Suprapubic skin (tissue), 4 donors: ENCODE data around the gene ESPL1. TPM values are rescaled to one million over a fixed set of nuclear protein-coding genes. Genes with fewer than 3 reads are reported as not detected.

ENCODE experiments used
- DNase-seq, 2 donors: peaks; one replicate each; pipeline ENCODE4 v3.0.0-alpha.2; 2019; ENCODE audit warnings: low spot score in 2 of 2
- H3K27ac ChIP-seq: fragments of 200-600 bp; sonication (generic); one replicate; pipeline ENCODE4 v1.5.1; 2019
- H3K27me3 ChIP-seq: fragments of 200-600 bp; sonication (generic); one replicate; pipeline ENCODE4 v1.5.1; 2019
- H3K36me3 ChIP-seq: fragments of 200-600 bp; sonication (generic); one replicate; pipeline ENCODE4 v1.5.1; 2019
- H3K4me1 ChIP-seq: fragments of 200-600 bp; sonication (generic); one replicate; pipeline ENCODE4 v1.5.1; 2019
- H3K4me3 ChIP-seq: fragments of 200-600 bp; sonication (generic); one replicate; pipeline ENCODE4 v1.5.1; 2019; ENCODE audit warnings: mild to moderate bottlenecking
- H3K9me3 ChIP-seq: fragments of 200-600 bp; sonication (generic); one replicate; pipeline ENCODE4 v1.5.1; 2019
- CTCF ChIP-seq, 2 donors: fragments of 200-600 bp in 1 of 2; fragments of 450-650 bp in 1 of 2; sonication (generic) in 1 of 2; IDR thresholded peaks; one replicate each; pipeline ENCODE4 v1.5.1; 2016 to 2019; ENCODE audit warnings: antibody characterized with exemption in 2 of 2, mild to moderate bottlenecking in 1 of 2, moderate library complexity in 1 of 2
- EP300 ChIP-seq: sonication (generic); formaldehyde crosslinking; IDR thresholded peaks from one replicate; pipeline ENCODE4 v1.6.1; 2017; ENCODE audit warnings: antibody characterized with exemption
- POLR2A ChIP-seq, 2 donors: fragments of 450-650 bp; IDR thresholded peaks; one replicate each; pipeline ENCODE4 v1.6.1; 2017; ENCODE audit warnings: antibody characterized with exemption in 2 of 2, mild to moderate bottlenecking in 2 of 2, moderate library complexity in 2 of 2
- POLR2AphosphoS5 ChIP-seq, 3 donors: sonication (generic); formaldehyde crosslinking; IDR thresholded peaks; one replicate each; pipeline ENCODE4 v1.6.1; 2017; ENCODE audit warnings: antibody characterized with exemption in 3 of 3
- WGBS: methylation state at CpG from one replicate; pipeline ENCODE4 v1.1.5; 2018; 5-methylcytosine and 5-hydroxymethylcytosine counted together
- total RNA-seq, 4 donors: library from RNA; depleted of rRNA; stranded (reverse); fragments of >200 nt; gene quantifications; one replicate each; pipeline ENCODE4 v1.1.0, GENCODE V29; 2016

ESPL1 gene
- total RNA-seq, 4 donors from 2014 or later: 5.7 to 10.6 (median 6.1) TPM

- TF ChIP-seq CTCF (IDR thresholded peaks at IDR 0.05): no peak
- TF ChIP-seq EP300: no peak
- TF ChIP-seq POLR2AphosphoS5 (IDR thresholded peaks at IDR 0.05): no peak
- no peak for TF ChIP-seq POLR2A (IDR thresholded peaks at IDR 0.05)
- DNase-seq: no peak
- peak overlapping the region; percentile 99 for H3K27ac ChIP-seq
- H3K4me3 ChIP-seq: no peak overlapping the region
- peaks cover 15% of the 10 kb centered on the region for H3K36me3 ChIP-seq
- H3K27me3 ChIP-seq: no peaks in the 10 kb centered on the region
- WGBS: 89% methylated on average over 11 of the region's 11 CpGs
- H3K9me3 ChIP-seq: no peaks in the 10 kb centered on the region
- H3K4me1 ChIP-seq: peaks cover 94% of the 10 kb centered on the region
Observed at GRCh38 chr12:53227341-53227740, 40.8 kb upstream of the ESPL1 start.

GRCh38 chr12:53227836-53228235, 40.3 kb upstream of the ESPL1 start:
- 82% methylated on average over 1 of the region's 1 CpG for WGBS
- Histone ChIP-seq H3K27ac (peak overlapping the region; percentile 99), H3K4me3 (no peak overlapping the region), H3K36me3 (peaks cover 15% of the 10 kb centered on the region), H3K4me1 (peaks cover 94% of the 10 kb centered on the region), H3K9me3 (no peaks in the 10 kb centered on the region), H3K27me3 (no peaks in the 10 kb centered on the region)
- TF ChIP-seq POLR2A (IDR thresholded peaks at IDR 0.05) (no peak), POLR2AphosphoS5 (IDR thresholded peaks at IDR 0.05) (no peak), EP300 (no peak), CTCF (IDR thresholded peaks at IDR 0.05) (no peak)
- no peak for DNase-seq

GRCh38 chr12:53229454-53229853, 38.6 kb upstream of the ESPL1 start:
- TF ChIP-seq POLR2A (IDR thresholded peaks at IDR 0.05): no peak
- Histone ChIP-seq H3K4me1 (peaks cover 94% of the 10 kb centered on the region), H3K27ac (peak overlapping the region; percentile 99), H3K4me3 (peak overlapping the region; percentile 68), H3K27me3 (no peaks in the 10 kb centered on the region), H3K9me3 (no peaks in the 10 kb centered on the region), H3K36me3 (peaks cover 15% of the 10 kb centered on the region)
- DNase-seq: no peak
- 73% methylated on average over 2 of the region's 2 CpGs for WGBS

- 22% methylated on average over 7 of the region's 10 CpGs for WGBS
- H3K9me3 ChIP-seq: no peaks in the 10 kb centered on the region
- H3K4me3 ChIP-seq: peak overlapping the region; percentile 68
- DNase-seq: peak in 1 of 2 donors; percentile 85
- peaks cover 15% of the 10 kb centered on the region for H3K36me3 ChIP-seq
- peaks cover 94% of the 10 kb centered on the region for H3K4me1 ChIP-seq
- H3K27ac ChIP-seq: peak overlapping the region; percentile 99
- TF ChIP-seq POLR2AphosphoS5 (IDR thresholded peaks at IDR 0.05): peak in 1 of 3 donors; percentile 76
- no peak for TF ChIP-seq EP300
- H3K27me3 ChIP-seq: no peaks in the 10 kb centered on the region
Observed at GRCh38 chr12:53230108-53230845, 37.8 kb upstream of the ESPL1 start.

- Histone ChIP-seq H3K4me1 (peaks cover 94% of the 10 kb centered on the region), H3K27me3 (no peaks in the 10 kb centered on the region), H3K9me3 (no peaks in the 10 kb centered on the region), H3K36me3 (peaks cover 15% of the 10 kb centered on the region), H3K27ac (peak overlapping the region; percentile 99), H3K4me3 (peak overlapping the region; percentile 68)
- no peak for DNase-seq
- no peak for TF ChIP-seq EP300
- no peak for TF ChIP-seq CTCF (IDR thresholded peaks at IDR 0.05)
- no CpG with 5 or more reads among the region's 9 CpGs for WGBS
Observed at GRCh38 chr12:53231671-53231920, 36.5 kb upstream of the ESPL1 start.

- TF ChIP-seq EP300: no peak
- TF ChIP-seq POLR2AphosphoS5 (IDR thresholded peaks at IDR 0.05): peak in 1 of 3 donors; percentile 53
- Histone ChIP-seq H3K27ac (peak within 1 kb of the TSS; percentile 99), H3K4me1 (peaks cover 94% of the 10 kb centered on the region), H3K4me3 (peak within 1 kb of the TSS; percentile 68), H3K27me3 (no peaks in the 10 kb centered on the region), H3K9me3 (no peaks in the 10 kb centered on the region), H3K36me3 (peaks cover 12% of the 10 kb centered on the region)
- peak in 1 of 2 donors; percentile 84 for DNase-seq
- under 1% methylated on average over 24 of the region's 44 CpGs for WGBS
Observed at GRCh38 chr12:53231921-53232645, 36.0 kb upstream of the ESPL1 start, which contains the start of gene RARG. TSS of gene RARG (minus strand) at chr12:53232209. CDS start at chr12:53227545, 4,664 bp downstream.
